Neural progenitor cell (in vitro differentiated cells): ENCODE measurements around the gene BMP3. TPM values are rescaled to one million over a fixed set of nuclear protein-coding genes. Genes with fewer than 3 reads are reported as not detected.
A peak's percentile ranks its signal among the peaks of the same experiment; 100 is the strongest.

Experiments used
- DNase-seq: peaks from one replicate; pipeline ENCODE4 v3.0.0-alpha.2; 2016; ENCODE audit warnings: low spot score
- H2AFZ ChIP-seq: fragments of 200-600 bp; sonication (generic); replicated peaks from 2 replicates; pipeline ENCODE4 v1.6.1; 2016; ENCODE audit warnings: antibody characterized with exemption
- H3F3A ChIP-seq: fragments of 200-600 bp; sonication (generic); 2 replicates; pipeline ENCODE4 v1.6.1; 2016; ENCODE audit warnings: antibody characterized with exemption, low read depth
- H3K27ac ChIP-seq: fragments of 200-600 bp; sonication (generic); 2 replicates; pipeline ENCODE4 v1.5.1; 2016; ENCODE audit warnings: mild to moderate bottlenecking
- H3K27me3 ChIP-seq: fragments of 200-600 bp; sonication (generic); 2 replicates; pipeline ENCODE4 v1.6.1; 2016; ENCODE audit warnings: mild to moderate bottlenecking, moderate library complexity
- H3K36me3 ChIP-seq: fragments of 200-600 bp; sonication (generic); 2 replicates; pipeline ENCODE4 v1.5.1; 2016
- H3K4me1 ChIP-seq: fragments of 200-600 bp; sonication (generic); 2 replicates; pipeline ENCODE4 v1.6.1; 2016; ENCODE audit warnings: mixed run types
- H3K4me2 ChIP-seq: fragments of 200-600 bp; sonication (generic); 2 replicates; pipeline ENCODE4 v1.6.1; 2016
- H3K4me3 ChIP-seq: fragments of 200-600 bp; sonication (generic); 2 replicates; pipeline ENCODE4 v1.5.1; 2016
- H3K79me2 ChIP-seq: fragments of 200-600 bp; sonication (generic); 2 replicates; pipeline ENCODE4 v1.6.1; 2016; ENCODE audit warnings: low read depth
- H3K9ac ChIP-seq: fragments of 200-600 bp; sonication (generic); 2 replicates; pipeline ENCODE4 v1.6.1; 2016
- H3K9me3 ChIP-seq: fragments of 200-600 bp; sonication (generic); 2 replicates; pipeline ENCODE4 v1.5.1; 2016; ENCODE audit warnings: low read depth
- H4K20me1 ChIP-seq: fragments of 200-600 bp; sonication (generic); 2 replicates; pipeline ENCODE4 v1.6.1; 2016; ENCODE audit warnings: low read depth
- H3K27ac Mint-ChIP-seq: 3 replicates; pipeline ENCODE4 v1.8.0; 2021; ENCODE audit warnings: mixed read lengths
- H3K27me3 Mint-ChIP-seq: 2 replicates; pipeline ENCODE4 v1.8.0; 2022; ENCODE audit warnings: low read depth, mild to moderate bottlenecking, inconsistent platforms, moderate library complexity, mixed read lengths; ENCODE audit not compliant: insufficient read depth
- H3K36me3 Mint-ChIP-seq: 3 replicates; pipeline ENCODE4 v1.8.0; 2021; ENCODE audit warnings: mixed read lengths
- H3K4me1 Mint-ChIP-seq: 3 replicates; pipeline ENCODE4 v1.8.0; 2021; ENCODE audit warnings: mixed read lengths
- H3K4me3 Mint-ChIP-seq: 3 replicates; pipeline ENCODE4 v1.8.0; 2021; ENCODE audit warnings: mild to moderate bottlenecking, moderate library complexity, mixed read lengths
- H3K9me3 Mint-ChIP-seq: 3 replicates; pipeline ENCODE4 v1.8.0; 2020; ENCODE audit warnings: mixed read lengths
- EZH2 ChIP-seq: fragments of 200-600 bp; sonication (generic); IDR thresholded peaks from 2 replicates; pipeline ENCODE4 v1.6.1; 2017; ENCODE audit warnings: antibody characterized with exemption, mild to moderate bottlenecking, moderate library complexity
- EZH2phosphoT487 ChIP-seq: fragments of 200-600 bp; sonication (generic); IDR thresholded peaks from 2 replicates; pipeline ENCODE4 v1.6.1; 2017; ENCODE audit warnings: antibody characterized with exemption
- total RNA-seq: library from RNA; depleted of rRNA; stranded (reverse); fragments of >200 nt; gene quantifications from 2 replicates; pipeline ENCODE4 v1.2.3, GENCODE V29; 2015; ENCODE audit warnings: low replicate concordance
- TF ChIP-seq, protein P1 (sequence below): fragments of 200-600 bp; sonication (generic); IDR thresholded peaks from 2 replicates; pipeline ENCODE4 v1.5.1; 2017; ENCODE audit warnings: antibody characterized with exemption, mild to moderate bottlenecking

BMP3 gene
- 0.09 TPM in 1 of 2 replicates, not detected in the other for total RNA-seq

- DNase-seq, result peak; percentile 74
- peak within 1 kb of the TSS; percentile 99 for H3K4me2 ChIP-seq
- no peaks in the 10 kb centered on the region for H3K36me3 ChIP-seq
- peaks cover 16% of the 10 kb centered on the region for H3F3A ChIP-seq
- TF ChIP-seq EZH2 (no peak), EZH2phosphoT487 (no peak)
- TF ChIP-seq, protein P1, sequence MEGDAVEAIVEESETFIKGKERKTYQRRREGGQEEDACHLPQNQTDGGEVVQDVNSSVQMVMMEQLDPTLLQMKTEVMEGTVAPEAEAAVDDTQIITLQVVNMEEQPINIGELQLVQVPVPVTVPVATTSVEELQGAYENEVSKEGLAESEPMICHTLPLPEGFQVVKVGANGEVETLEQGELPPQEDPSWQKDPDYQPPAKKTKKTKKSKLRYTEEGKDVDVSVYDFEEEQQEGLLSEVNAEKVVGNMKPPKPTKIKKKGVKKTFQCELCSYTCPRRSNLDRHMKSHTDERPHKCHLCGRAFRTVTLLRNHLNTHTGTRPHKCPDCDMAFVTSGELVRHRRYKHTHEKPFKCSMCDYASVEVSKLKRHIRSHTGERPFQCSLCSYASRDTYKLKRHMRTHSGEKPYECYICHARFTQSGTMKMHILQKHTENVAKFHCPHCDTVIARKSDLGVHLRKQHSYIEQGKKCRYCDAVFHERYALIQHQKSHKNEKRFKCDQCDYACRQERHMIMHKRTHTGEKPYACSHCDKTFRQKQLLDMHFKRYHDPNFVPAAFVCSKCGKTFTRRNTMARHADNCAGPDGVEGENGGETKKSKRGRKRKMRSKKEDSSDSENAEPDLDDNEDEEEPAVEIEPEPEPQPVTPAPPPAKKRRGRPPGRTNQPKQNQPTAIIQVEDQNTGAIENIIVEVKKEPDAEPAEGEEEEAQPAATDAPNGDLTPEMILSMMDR, result no peak
- Mint-ChIP-seq H3K27me3 (peaks cover 35% of the 10 kb centered on the region), H3K4me1 (peaks cover 21% of the 10 kb centered on the region), H3K9me3 (no peaks in the 10 kb centered on the region), H3K4me3 (peak within 1 kb of the TSS; percentile 94), H3K27ac (no peak within 1 kb of the TSS), H3K36me3 (no peaks in the 10 kb centered on the region)
- H3K9ac ChIP-seq, result no peak within 1 kb of the TSS
- H3K4me1 ChIP-seq, result peaks cover 22% of the 10 kb centered on the region
- no peak within 1 kb of the TSS for H3K27ac ChIP-seq
- H3K27me3 ChIP-seq, result peaks cover 100% of the 10 kb centered on the region
- peak within 1 kb of the TSS; percentile 92 for H2AFZ ChIP-seq
- H3K79me2 ChIP-seq, result no peaks in the 10 kb centered on the region
- peak within 1 kb of the TSS; percentile 70 for H3K4me3 ChIP-seq
- no peaks in the 10 kb centered on the region for H3K9me3 ChIP-seq
- H4K20me1 ChIP-seq, result peaks cover 13% of the 10 kb centered on the region
Observed at GRCh38 chr4:81030061-81030980, at the start of gene BMP3. Gene BMP3 (plus strand): TSS chr4:81030708. CDS start chr4:81031285, 577 bp downstream.

DNA sequence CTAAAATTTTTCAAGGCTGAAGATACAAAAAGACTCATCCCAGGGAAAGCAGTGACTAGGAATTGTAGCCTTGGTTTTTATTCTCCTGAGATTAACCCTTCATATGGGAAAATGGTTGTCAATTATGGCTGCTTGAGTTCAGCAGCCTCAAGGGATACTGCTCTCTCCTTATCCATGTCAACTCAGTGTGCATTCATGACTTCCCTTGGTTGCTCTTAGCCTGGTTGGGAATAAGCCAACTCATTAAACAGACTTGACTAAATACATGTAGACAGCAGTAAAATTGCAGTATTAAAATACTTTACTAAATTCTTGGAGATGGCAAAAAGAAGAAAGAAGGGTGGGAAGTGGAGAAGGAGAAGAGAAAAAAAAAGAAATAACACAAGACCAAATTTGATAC is 44.5 kb upstream of the BMP3 start:
- Histone ChIP-seq H3K36me3 (no peaks in the 10 kb centered on the region), H3K27ac (no peak overlapping the region), H3F3A (no peaks in the 10 kb centered on the region), H2AFZ (no peak overlapping the region), H3K79me2 (no peaks in the 10 kb centered on the region), H3K9ac (no peak overlapping the region), H3K4me3 (no peak overlapping the region), H3K4me2 (no peak overlapping the region), H4K20me1 (no peaks in the 10 kb centered on the region), H3K9me3 (no peaks in the 10 kb centered on the region), H3K27me3 (no peaks in the 10 kb centered on the region), H3K4me1 (no peaks in the 10 kb centered on the region)
- TF ChIP-seq EZH2, result no peak
- TF ChIP-seq, protein P1, result no peak
- no peak for TF ChIP-seq EZH2phosphoT487
- no peak overlapping the region for H3K4me3 Mint-ChIP-seq
- H3K27ac Mint-ChIP-seq, result no peak overlapping the region
- H3K4me1 Mint-ChIP-seq, result no peaks in the 10 kb centered on the region
- peaks cover 2% of the 10 kb centered on the region for H3K9me3 Mint-ChIP-seq
- no peaks in the 10 kb centered on the region for H3K27me3 Mint-ChIP-seq
- DNase-seq, result no peak
- no peaks in the 10 kb centered on the region for H3K36me3 Mint-ChIP-seq

DNA sequence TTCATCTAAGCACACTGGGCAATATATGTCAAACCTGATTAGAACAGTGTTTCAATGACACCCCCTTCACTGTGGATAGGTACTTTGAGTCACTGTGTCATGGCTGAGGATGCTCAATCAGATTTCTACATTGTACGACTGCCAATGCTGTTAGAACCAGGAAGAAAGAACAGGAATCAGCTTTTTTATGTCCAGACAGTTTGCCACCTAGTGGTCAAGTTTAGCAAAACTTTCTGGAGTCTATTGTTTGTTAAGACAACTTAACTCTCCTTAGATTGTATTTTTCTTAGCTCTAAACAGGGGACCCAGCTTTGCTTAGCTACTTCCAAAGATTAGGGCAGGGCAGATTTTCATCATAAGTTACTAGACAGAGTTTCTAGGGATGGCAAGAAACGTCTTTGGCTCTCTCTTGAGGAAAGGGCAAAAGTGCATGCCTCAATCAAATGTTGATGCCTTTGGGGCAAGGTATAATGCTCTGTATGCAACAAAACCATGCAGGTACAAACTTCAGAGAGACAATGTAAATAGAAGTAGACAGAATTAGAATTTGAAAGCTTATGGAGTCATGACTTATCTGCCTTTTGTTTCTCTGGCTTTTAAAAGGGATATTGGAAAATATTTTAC is 40.5 kb upstream of the BMP3 start:
- no peak overlapping the region for H3K27ac ChIP-seq
- Mint-ChIP-seq H3K27me3 (no peaks in the 10 kb centered on the region), H3K9me3 (no peaks in the 10 kb centered on the region), H3K4me3 (no peak overlapping the region), H3K4me1 (no peaks in the 10 kb centered on the region), H3K27ac (no peak overlapping the region), H3K36me3 (no peaks in the 10 kb centered on the region)
- no peak overlapping the region for H2AFZ ChIP-seq
- H3K9ac ChIP-seq, result no peak overlapping the region
- no peaks in the 10 kb centered on the region for H3K27me3 ChIP-seq
- no peaks in the 10 kb centered on the region for H3F3A ChIP-seq
- DNase-seq, result peak; percentile 71
- H3K36me3 ChIP-seq, result no peaks in the 10 kb centered on the region
- no peaks in the 10 kb centered on the region for H3K9me3 ChIP-seq
- no peak overlapping the region for H3K4me2 ChIP-seq
- H3K79me2 ChIP-seq, result no peaks in the 10 kb centered on the region
- H3K4me3 ChIP-seq, result no peak overlapping the region
- TF ChIP-seq, protein P1, result peak; percentile 85
- TF ChIP-seq EZH2, result no peak
- TF ChIP-seq EZH2phosphoT487, result no peak
- no peaks in the 10 kb centered on the region for H4K20me1 ChIP-seq
- no peaks in the 10 kb centered on the region for H3K4me1 ChIP-seq
